Loucy (cell line): Measurements from ENCODE around the gene OOSP1.

Experiments
- H2AFZ ChIP-seq: fragments of 200-600 bp; sonication (generic); 2 replicates; pipeline ENCODE4 v1.6.0; 2016; ENCODE audit warnings: antibody characterized with exemption, mild to moderate bottlenecking, low read length, moderate library complexity
- H3F3A ChIP-seq: fragments of 200-600 bp; 2 replicates; pipeline ENCODE4 v1.6.0; 2016; ENCODE audit warnings: antibody characterized with exemption, low read depth, mild to moderate bottlenecking
- H3K27me3 ChIP-seq: fragments of 200-600 bp; sonication (generic); 2 replicates; pipeline ENCODE4 v1.6.1; 2014; ENCODE audit warnings: low read length, mild to moderate bottlenecking; ENCODE audit not compliant: insufficient read depth, poor library complexity, severe bottlenecking
- H3K36me3 ChIP-seq: fragments of 200-600 bp; sonication (generic); 2 replicates; pipeline ENCODE4 v1.6.1; 2016; ENCODE audit warnings: low read length; ENCODE audit not compliant: insufficient read depth
- H3K4me1 ChIP-seq: fragments of 200-600 bp; sonication (generic); 2 replicates; pipeline ENCODE4 v1.5.1; 2014; ENCODE audit warnings: low read length, mild to moderate bottlenecking; ENCODE audit not compliant: insufficient read depth, poor library complexity, severe bottlenecking
- H3K4me2 ChIP-seq: fragments of 200-600 bp; sonication (generic); 2 replicates; pipeline ENCODE4 v1.6.0; 2014; ENCODE audit warnings: antibody characterized with exemption, low read length, low read depth, mild to moderate bottlenecking; ENCODE audit not compliant: poor library complexity, severe bottlenecking
- H3K4me3 ChIP-seq: fragments of 200-600 bp; sonication (generic); 2 replicates; pipeline ENCODE4 v1.5.1; 2014; ENCODE audit warnings: low read length, mild to moderate bottlenecking, mixed read lengths; ENCODE audit not compliant: poor library complexity, severe bottlenecking
- H3K79me2 ChIP-seq: fragments of 200-600 bp; sonication (generic); 2 replicates; pipeline ENCODE4 v1.6.1; 2014; ENCODE audit warnings: low read length; ENCODE audit not compliant: insufficient read depth
- H3K9ac ChIP-seq: fragments of 200-600 bp; sonication (generic); 2 replicates; pipeline ENCODE4 v1.6.0; 2014; ENCODE audit warnings: mild to moderate bottlenecking, low read depth, low read length, moderate library complexity; ENCODE audit not compliant: poor library complexity, severe bottlenecking
- H3K9me2 ChIP-seq: fragments of 200-600 bp; sonication (generic); replicated peaks from 2 replicates; pipeline ENCODE4 v1.6.1; 2016; ENCODE audit warnings: low read depth, low read length, mixed read lengths
- H3K9me3 ChIP-seq: fragments of 200-600 bp; sonication (generic); 2 replicates; pipeline ENCODE4 v1.6.1; 2014; ENCODE audit warnings: mild to moderate bottlenecking, antibody characterized with exemption, low read length, low read depth; ENCODE audit not compliant: insufficient read depth
- H4K20me1 ChIP-seq: fragments of 200-600 bp; sonication (generic); 2 replicates; pipeline ENCODE4 v1.6.0; 2014; ENCODE audit warnings: antibody characterized with exemption, low read length, mild to moderate bottlenecking; ENCODE audit not compliant: insufficient read depth, poor library complexity, severe bottlenecking
- EZH2phosphoT487 ChIP-seq: fragments of 200-600 bp; IDR thresholded peaks from 2 replicates; pipeline ENCODE4 v1.6.1; 2018; ENCODE audit warnings: antibody characterized with exemption, mild to moderate bottlenecking, moderate library complexity, borderline replicate concordance
- TF ChIP-seq, protein P1 (sequence below): fragments of 200-600 bp; sonication (generic); conservative IDR thresholded peaks from 2 replicates; pipeline ENCODE4 v1.5.1; 2014; ENCODE audit warnings: mild to moderate bottlenecking, antibody characterized with exemption, low read length

Gene OOSP1

DNA sequence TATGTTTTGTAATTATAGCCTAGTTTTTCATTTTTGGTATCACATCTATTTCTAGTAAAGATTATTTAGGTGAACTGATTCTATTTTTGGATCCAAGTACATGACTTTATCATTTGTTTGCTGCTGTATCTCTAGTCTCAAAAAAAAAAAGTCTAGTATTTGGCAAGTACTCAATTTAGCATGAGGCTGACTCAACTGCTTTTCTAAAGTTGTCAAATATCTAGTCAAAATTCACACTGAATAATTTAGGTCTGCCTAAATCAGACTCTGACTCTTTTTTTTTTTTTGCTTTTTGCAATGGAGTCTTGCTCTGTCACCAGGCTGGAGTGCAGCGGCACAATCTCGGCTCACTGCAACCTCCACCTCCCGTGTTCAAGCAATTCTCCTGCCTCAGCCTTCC, 28.0 kb downstream of the OOSP1 start:
- TF ChIP-seq, protein P1, sequence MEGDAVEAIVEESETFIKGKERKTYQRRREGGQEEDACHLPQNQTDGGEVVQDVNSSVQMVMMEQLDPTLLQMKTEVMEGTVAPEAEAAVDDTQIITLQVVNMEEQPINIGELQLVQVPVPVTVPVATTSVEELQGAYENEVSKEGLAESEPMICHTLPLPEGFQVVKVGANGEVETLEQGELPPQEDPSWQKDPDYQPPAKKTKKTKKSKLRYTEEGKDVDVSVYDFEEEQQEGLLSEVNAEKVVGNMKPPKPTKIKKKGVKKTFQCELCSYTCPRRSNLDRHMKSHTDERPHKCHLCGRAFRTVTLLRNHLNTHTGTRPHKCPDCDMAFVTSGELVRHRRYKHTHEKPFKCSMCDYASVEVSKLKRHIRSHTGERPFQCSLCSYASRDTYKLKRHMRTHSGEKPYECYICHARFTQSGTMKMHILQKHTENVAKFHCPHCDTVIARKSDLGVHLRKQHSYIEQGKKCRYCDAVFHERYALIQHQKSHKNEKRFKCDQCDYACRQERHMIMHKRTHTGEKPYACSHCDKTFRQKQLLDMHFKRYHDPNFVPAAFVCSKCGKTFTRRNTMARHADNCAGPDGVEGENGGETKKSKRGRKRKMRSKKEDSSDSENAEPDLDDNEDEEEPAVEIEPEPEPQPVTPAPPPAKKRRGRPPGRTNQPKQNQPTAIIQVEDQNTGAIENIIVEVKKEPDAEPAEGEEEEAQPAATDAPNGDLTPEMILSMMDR: no peak
- TF ChIP-seq EZH2phosphoT487: no peak
- no peak overlapping the region for H2AFZ ChIP-seq
- H3K79me2 ChIP-seq: no peaks in the 10 kb centered on the region
- H3K9me2 ChIP-seq: no peaks in the 10 kb centered on the region
- H3K9me3 ChIP-seq: no peaks in the 10 kb centered on the region
- no peaks in the 10 kb centered on the region for H3F3A ChIP-seq
- H3K36me3 ChIP-seq: no peaks in the 10 kb centered on the region
- no peaks in the 10 kb centered on the region for H3K27me3 ChIP-seq
- H4K20me1 ChIP-seq: no peaks in the 10 kb centered on the region
- peaks cover 4% of the 10 kb centered on the region for H3K4me1 ChIP-seq
- no peak overlapping the region for H3K9ac ChIP-seq
- no peak overlapping the region for H3K4me3 ChIP-seq
- H3K4me2 ChIP-seq: no peak overlapping the region

DNA sequence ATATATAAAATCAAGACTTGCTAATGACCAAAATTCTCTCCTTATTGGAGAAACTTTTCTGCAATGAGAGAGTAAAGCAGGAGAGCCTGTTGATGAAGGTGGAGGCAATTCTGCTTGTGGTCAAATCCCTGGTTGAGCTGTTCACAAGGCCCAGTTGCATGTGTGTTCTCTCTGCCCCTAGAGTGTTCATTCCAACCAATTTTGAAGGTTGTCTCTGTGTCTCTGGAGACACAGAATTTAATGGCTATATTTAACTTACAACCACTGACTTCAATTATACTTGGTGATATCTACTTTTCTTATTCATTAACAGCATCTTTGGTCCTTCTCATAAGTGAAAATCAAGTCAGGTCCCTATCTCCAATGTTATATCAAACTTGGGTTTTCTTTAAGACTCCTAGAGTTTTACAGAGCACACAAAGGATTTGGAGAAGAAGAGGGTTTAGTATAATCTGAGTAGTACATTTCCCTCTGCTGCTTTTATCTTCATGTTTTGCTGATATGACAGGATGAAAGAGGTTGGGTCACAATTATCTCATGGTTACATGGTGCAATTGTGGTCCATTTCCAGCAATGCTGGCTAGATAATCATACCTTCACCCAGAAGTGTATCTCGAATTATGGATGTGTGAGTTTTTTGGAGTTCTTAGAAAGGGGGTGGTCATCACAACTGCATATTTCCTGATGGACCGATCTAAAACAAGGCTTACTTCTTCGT, 29.6 kb downstream of the OOSP1 start:
- Histone ChIP-seq H3K4me3 (no peak overlapping the region), H3K9me2 (no peaks in the 10 kb centered on the region), H3K36me3 (no peaks in the 10 kb centered on the region), H3K9ac (no peak overlapping the region), H3K4me2 (no peak overlapping the region), H2AFZ (no peak overlapping the region), H3K79me2 (no peaks in the 10 kb centered on the region), H3K27me3 (no peaks in the 10 kb centered on the region), H3K4me1 (peaks cover 4% of the 10 kb centered on the region), H3F3A (no peaks in the 10 kb centered on the region), H3K9me3 (no peaks in the 10 kb centered on the region), H4K20me1 (no peaks in the 10 kb centered on the region)
- TF ChIP-seq, protein P1: no peak
- TF ChIP-seq EZH2phosphoT487: no peak

GRCh38 chr11:59968395-59968783, 30.2 kb downstream of the OOSP1 start:
- peaks cover 4% of the 10 kb centered on the region for H3K4me1 ChIP-seq
- H3K79me2 ChIP-seq: no peaks in the 10 kb centered on the region
- no peak overlapping the region for H2AFZ ChIP-seq
- H3K9me3 ChIP-seq: no peaks in the 10 kb centered on the region
- H3K4me3 ChIP-seq: no peak overlapping the region
- no peak overlapping the region for H3K4me2 ChIP-seq
- no peaks in the 10 kb centered on the region for H3F3A ChIP-seq
- no peaks in the 10 kb centered on the region for H3K36me3 ChIP-seq
- no peak for TF ChIP-seq EZH2phosphoT487
- TF ChIP-seq, protein P1: no peak
- no peaks in the 10 kb centered on the region for H3K27me3 ChIP-seq
- H3K9ac ChIP-seq: no peak overlapping the region
- H4K20me1 ChIP-seq: no peaks in the 10 kb centered on the region
- no peaks in the 10 kb centered on the region for H3K9me2 ChIP-seq
